Smooth muscle cell (in vitro differentiated cells): ENCODE results near the gene COL5A3. TPM values are rescaled to one million over a fixed set of nuclear protein-coding genes. Genes with fewer than 3 reads are reported as not detected.

Source experiments
- DNase-seq: peaks from one replicate; lab custom pipeline; 2025; ENCODE audit not compliant: unreplicated experiment; lab: John Stamatoyannopoulos, UW
- H2AFZ ChIP-seq: fragments of 200-600 bp; sonication (generic); 2 replicates; pipeline ENCODE4 v1.6.0; 2016; ENCODE audit warnings: antibody characterized with exemption, low read depth, mild to moderate bottlenecking
- H3F3A ChIP-seq: fragments of 200-600 bp; sonication (generic); 2 replicates; pipeline ENCODE4 v1.6.0; 2017; ENCODE audit warnings: antibody characterized with exemption, low read depth
- H3K27ac ChIP-seq: fragments of 200-600 bp; sonication (generic); 2 replicates; pipeline ENCODE4 v1.5.1; 2016; ENCODE audit warnings: low read depth, mild to moderate bottlenecking
- H3K27me3 ChIP-seq: fragments of 200-600 bp; sonication (generic); 2 replicates; pipeline ENCODE4 v1.6.1; 2016; ENCODE audit warnings: low read depth, mild to moderate bottlenecking
- H3K36me3 ChIP-seq: fragments of 200-600 bp; sonication (generic); 2 replicates; pipeline ENCODE4 v1.5.1; 2016; ENCODE audit warnings: low read depth
- H3K4me1 ChIP-seq: fragments of 200-600 bp; sonication (generic); 2 replicates; pipeline ENCODE4 v1.5.1; 2016; ENCODE audit warnings: low read depth
- H3K4me2 ChIP-seq: fragments of 200-600 bp; sonication (generic); 2 replicates; pipeline ENCODE4 v1.6.0; 2016; ENCODE audit warnings: mild to moderate bottlenecking
- H3K4me3 ChIP-seq: fragments of 200-600 bp; sonication (generic); 2 replicates; pipeline ENCODE4 v1.5.1; 2016; ENCODE audit warnings: mild to moderate bottlenecking
- H3K79me2 ChIP-seq: fragments of 200-600 bp; sonication (generic); 2 replicates; pipeline ENCODE4 v1.6.0; 2016; ENCODE audit warnings: low read depth, mild to moderate bottlenecking
- H3K9ac ChIP-seq: fragments of 200-600 bp; sonication (generic); 2 replicates; pipeline ENCODE4 v1.6.0; 2016; ENCODE audit warnings: low read depth
- H3K9me3 ChIP-seq: fragments of 200-600 bp; sonication (generic); replicated peaks from 2 replicates; pipeline ENCODE4 v1.5.1; 2016; ENCODE audit warnings: low read depth
- H4K20me1 ChIP-seq: fragments of 200-600 bp; sonication (generic); 2 replicates; pipeline ENCODE4 v1.6.0; 2016; ENCODE audit warnings: low read depth
- CTCF ChIP-seq: fragments of 200-600 bp; sonication (generic); IDR thresholded peaks from 2 replicates; pipeline ENCODE4 v1.5.1; 2017; ENCODE audit warnings: borderline replicate concordance, mild to moderate bottlenecking, antibody characterized with exemption; ENCODE audit not compliant: insufficient read depth, poor library complexity, severe bottlenecking
- WGBS: methylation state at CpG from one replicate; pipeline ENCODE4 v1.1.7; 2016; ENCODE audit warnings: low lambda C conversion rate; 5-methylcytosine and 5-hydroxymethylcytosine counted together
- polyA plus RNA-seq: library from polyadenylated mRNA; unstranded; fragments of >200 nt; fragmentation: Nextera tagmentation; extraction: Ambion mirVana; gene quantifications from 2 replicates; pipeline ENCODE4 v1.2.1, GENCODE V29; 2016
- total RNA-seq: library from RNA; depleted of rRNA; stranded (reverse); fragments of >200 nt; gene quantifications from 2 replicates; pipeline ENCODE4 v1.2.3, GENCODE V29; 2014

COL5A3 gene
- total and polyA plus RNA-seq, 2 experiments from 2014 or later = 12.8 to 14.4 TPM

GRCh38 chr19:9968820-9969687 is 41.2 kb downstream of the COL5A3 start:
- WGBS = 80% methylated on average over 8 of the region's 8 CpGs
- no peak overlapping the region for H3K9ac ChIP-seq
- H2AFZ ChIP-seq = no peak overlapping the region
- no peaks in the 10 kb centered on the region for H4K20me1 ChIP-seq
- H3K27ac ChIP-seq = no peak overlapping the region
- H3F3A ChIP-seq = no peaks in the 10 kb centered on the region
- no peak overlapping the region for H3K4me3 ChIP-seq
- H3K9me3 ChIP-seq = no peaks in the 10 kb centered on the region
- no peaks in the 10 kb centered on the region for H3K36me3 ChIP-seq
- no peaks in the 10 kb centered on the region for H3K79me2 ChIP-seq
- H3K4me1 ChIP-seq = no peaks in the 10 kb centered on the region
- H3K27me3 ChIP-seq = peaks cover 39% of the 10 kb centered on the region
- no peak overlapping the region for H3K4me2 ChIP-seq
- DNase-seq = no peak
- no peak for TF ChIP-seq CTCF

DNA sequence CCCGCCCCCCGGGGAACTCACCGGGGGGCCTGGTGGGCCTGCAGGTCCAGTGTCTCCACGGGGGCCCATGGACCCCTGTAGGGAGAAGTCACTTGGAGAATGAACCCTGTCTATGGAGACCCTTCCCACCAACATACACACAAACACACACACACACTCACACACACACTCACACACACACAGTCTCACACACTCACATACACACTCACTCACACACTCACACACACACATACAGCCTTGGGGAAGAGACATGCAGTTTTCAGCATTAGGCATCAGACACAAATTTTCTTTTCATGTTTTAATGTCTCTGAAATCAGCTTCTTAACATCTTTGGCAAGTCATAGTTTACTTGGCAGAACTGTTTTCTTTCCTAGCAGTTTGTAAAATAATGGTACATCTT is 43.0 kb downstream of the COL5A3 start:
- Histone ChIP-seq H3K27ac (no peak overlapping the region), H3K9ac (no peak overlapping the region), H3K79me2 (no peaks in the 10 kb centered on the region), H3K9me3 (no peaks in the 10 kb centered on the region), H3K4me1 (no peaks in the 10 kb centered on the region), H2AFZ (no peak overlapping the region), H3K4me3 (no peak overlapping the region), H3K4me2 (no peak overlapping the region), H3K36me3 (no peaks in the 10 kb centered on the region), H3K27me3 (peaks cover 39% of the 10 kb centered on the region), H3F3A (no peaks in the 10 kb centered on the region), H4K20me1 (no peaks in the 10 kb centered on the region)
- no peak for DNase-seq
- WGBS = 62% methylated on average over 4 of the region's 4 CpGs
- no peak for TF ChIP-seq CTCF

GRCh38 chr19:9966448-9966847 is 43.9 kb downstream of the COL5A3 start:
- H3K27me3 ChIP-seq = peaks cover 39% of the 10 kb centered on the region
- no peak overlapping the region for H2AFZ ChIP-seq
- WGBS = 4% methylated on average over 21 of the region's 29 CpGs
- no peak overlapping the region for H3K4me3 ChIP-seq
- no peak overlapping the region for H3K27ac ChIP-seq
- H3K36me3 ChIP-seq = no peaks in the 10 kb centered on the region
- TF ChIP-seq CTCF = no peak
- no peaks in the 10 kb centered on the region for H4K20me1 ChIP-seq
- H3K79me2 ChIP-seq = no peaks in the 10 kb centered on the region
- H3K4me1 ChIP-seq = no peaks in the 10 kb centered on the region
- H3K9me3 ChIP-seq = no peaks in the 10 kb centered on the region
- no peaks in the 10 kb centered on the region for H3F3A ChIP-seq
- DNase-seq = no peak
- no peak overlapping the region for H3K4me2 ChIP-seq
- H3K9ac ChIP-seq = no peak overlapping the region

GRCh38 chr19:9966024-9966423 is 44.3 kb downstream of the COL5A3 start:
- H3K79me2 ChIP-seq = no peaks in the 10 kb centered on the region
- no peak overlapping the region for H3K4me3 ChIP-seq
- H4K20me1 ChIP-seq = no peaks in the 10 kb centered on the region
- DNase-seq = no peak
- H3K9me3 ChIP-seq = no peaks in the 10 kb centered on the region
- H2AFZ ChIP-seq = no peak overlapping the region
- WGBS = 46% methylated on average over 10 of the region's 14 CpGs
- H3K27me3 ChIP-seq = peaks cover 39% of the 10 kb centered on the region
- no peaks in the 10 kb centered on the region for H3K4me1 ChIP-seq
- H3F3A ChIP-seq = no peaks in the 10 kb centered on the region
- H3K27ac ChIP-seq = no peak overlapping the region
- H3K36me3 ChIP-seq = no peaks in the 10 kb centered on the region
- H3K4me2 ChIP-seq = no peak overlapping the region
- no peak overlapping the region for H3K9ac ChIP-seq
- no peak for TF ChIP-seq CTCF
